NCI-H510A treated with DMSO at 0.1 percent for 48 hours (cell line): Measurements from ENCODE around the gene SLC25A42.
"Not testable (repeated sequence)": the region's sequence is repeated elsewhere in the genome, so short reads cannot be mapped to it uniquely, and the experiment has no call there.

Experiments
- DNase-seq: peaks from one replicate; lab custom pipeline; 2025; lab: John Stamatoyannopoulos, UW

SLC25A42 gene

GRCh38 chr19:19063183-19064097 is at the start of gene SLC25A42:
TSS of gene SLC25A42 (plus strand) at chr19:19063994. CDS start at chr19:19096125, 32,131 bp downstream.
- peak; percentile 98 for DNase-seq

- no peak for DNase-seq
Observed at GRCh38 chr19:19021115-19021514, 42.7 kb upstream of the SLC25A42 start.

- DNase-seq, result no peak
Observed at GRCh38 chr19:19022380-19022961, 41.3 kb upstream of the SLC25A42 start.

GRCh38 chr19:19023376-19023775 is 40.4 kb upstream of the SLC25A42 start:
- DNase-seq, result not testable (repeated sequence)

- DNase-seq, result no peak
Observed at GRCh38 chr19:19025861-19026260, 37.9 kb upstream of the SLC25A42 start.

GRCh38 chr19:19026299-19026971 is 37.4 kb upstream of the SLC25A42 start:
- no peak for DNase-seq

- no peak for DNase-seq
Observed at GRCh38 chr19:19027228-19027627, 36.6 kb upstream of the SLC25A42 start.

GRCh38 chr19:19028526-19028925 is 35.3 kb upstream of the SLC25A42 start:
- no peak for DNase-seq

GRCh38 chr19:19031891-19032290 is 31.9 kb upstream of the SLC25A42 start:
- no peak for DNase-seq

- peak; percentile 91 for DNase-seq
Observed at GRCh38 chr19:19032420-19033175, 31.2 kb upstream of the SLC25A42 start.

- DNase-seq, result no peak
Observed at GRCh38 chr19:19033176-19033425, 30.7 kb upstream of the SLC25A42 start.

- peak; percentile 86 for DNase-seq
Observed at GRCh38 chr19:19033426-19034203, 30.2 kb upstream of the SLC25A42 start, which contains the start of the genes ARMC6 and SUGP2. TSS of gene ARMC6 (plus strand) at chr19:19033603. CDS start at chr19:19034210, 607 bp downstream. TSS of gene SUGP2 (minus strand) at chr19:19033517. CDS start at chr19:19031071, 2,446 bp downstream.

GRCh38 chr19:19034204-19034624 is 29.6 kb upstream of the SLC25A42 start:
- peak; percentile 75 for DNase-seq

GRCh38 chr19:19039901-19040300 is 23.9 kb upstream of the SLC25A42 start:
- no peak for DNase-seq

- DNase-seq, result no peak
Observed at GRCh38 chr19:19040417-19040816, 23.4 kb upstream of the SLC25A42 start.

- no peak for DNase-seq
Observed at GRCh38 chr19:19042732-19043280, 21.0 kb upstream of the SLC25A42 start.

GRCh38 chr19:19043481-19043880 is 20.3 kb upstream of the SLC25A42 start:
- no peak for DNase-seq

GRCh38 chr19:19043881-19044280 is 19.9 kb upstream of the SLC25A42 start:
- DNase-seq, result no peak

- DNase-seq, result no peak
Observed at GRCh38 chr19:19049406-19049805, 14.4 kb upstream of the SLC25A42 start.

GRCh38 chr19:19050104-19050503 is 13.7 kb upstream of the SLC25A42 start:
- DNase-seq, result no peak

- no peak for DNase-seq
Observed at GRCh38 chr19:19050731-19051130, 13.1 kb upstream of the SLC25A42 start.
